IPS-18c (cell line): Measurements from ENCODE around the gene GJC3.
A peak's percentile ranks its signal among the peaks of the same experiment; 100 is the strongest.
"Not testable (repeated sequence)": the region's sequence is repeated elsewhere in the genome, so short reads cannot be mapped to it uniquely, and the experiment has no call there.

Experiments
- H3K4me3 ChIP-seq: 2 replicates; pipeline ENCODE4 v1.7.0; 2013; ENCODE audit warnings: low read depth, mild to moderate bottlenecking, low read length, moderate library complexity; ENCODE audit not compliant: insufficient read depth
- H3K9me3 ChIP-seq: one replicate; pipeline ENCODE4 v1.6.1; 2013; ENCODE audit warnings: mild to moderate bottlenecking, low read length, moderate library complexity; ENCODE audit not compliant: control insufficient read depth, insufficient read depth

GJC3 gene

GRCh38 chr7:99943641-99944496 lies 14.4 kb upstream of the GJC3 start:
- H3K9me3 ChIP-seq: peaks cover 2% of the 10 kb centered on the region
- H3K4me3 ChIP-seq: 0 out of 2 replicates have a peak overlapping the region, but pooled peaks have one; percentile 5

DNA sequence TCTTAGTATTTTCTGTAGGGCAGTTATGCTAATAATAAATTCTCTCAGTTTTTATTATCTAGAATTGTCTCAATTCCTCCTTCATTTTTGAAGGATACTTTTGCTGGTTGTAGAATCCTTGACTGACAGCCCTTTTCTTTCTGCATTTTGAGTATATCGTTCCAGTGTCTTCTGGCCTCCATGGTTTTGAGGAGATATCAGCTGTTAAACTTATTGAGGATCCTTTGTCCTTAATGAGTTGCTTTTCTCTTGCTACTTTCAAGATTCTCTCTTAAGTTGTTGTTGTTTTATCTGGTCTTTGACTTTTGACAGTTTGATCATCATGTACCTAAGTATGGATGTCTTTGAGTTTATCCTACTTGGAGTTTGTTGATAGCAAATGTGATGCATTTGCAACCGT lies 8.9 kb upstream of the GJC3 start:
- Histone ChIP-seq H3K4me3 (no peak overlapping the region), H3K9me3 (peaks cover 2% of the 10 kb centered on the region)

DNA sequence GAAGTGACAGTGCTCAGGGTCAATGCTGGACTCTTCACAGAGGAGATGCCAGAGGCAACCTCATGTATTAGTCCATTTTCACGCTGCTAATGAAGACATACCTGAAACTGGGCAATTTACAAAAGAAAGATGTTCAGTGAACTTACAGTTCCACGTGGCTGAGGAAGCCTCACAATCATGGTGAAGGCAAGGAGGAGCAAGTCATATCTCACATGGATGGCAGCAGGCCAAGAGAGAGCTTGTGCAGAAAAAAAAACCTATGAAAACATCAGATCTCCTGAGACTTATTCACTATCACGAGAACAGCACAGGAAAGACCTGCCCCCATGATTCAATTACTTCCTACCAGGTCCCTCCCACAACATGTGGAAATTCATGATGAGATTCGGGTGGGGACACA lies 5.6 kb upstream of the GJC3 start:
- H3K4me3 ChIP-seq: not testable (repeated sequence)

GRCh38 chr7:99930376-99930775 lies 956 bp upstream of the GJC3 start:
- Histone ChIP-seq H3K4me3 (no peak overlapping the region), H3K9me3 (peaks cover 2% of the 10 kb centered on the region)

More for the DNA sequence above, 5.6 kb upstream of the GJC3 start:
- H3K9me3 ChIP-seq: not testable (repeated sequence)

DNA sequence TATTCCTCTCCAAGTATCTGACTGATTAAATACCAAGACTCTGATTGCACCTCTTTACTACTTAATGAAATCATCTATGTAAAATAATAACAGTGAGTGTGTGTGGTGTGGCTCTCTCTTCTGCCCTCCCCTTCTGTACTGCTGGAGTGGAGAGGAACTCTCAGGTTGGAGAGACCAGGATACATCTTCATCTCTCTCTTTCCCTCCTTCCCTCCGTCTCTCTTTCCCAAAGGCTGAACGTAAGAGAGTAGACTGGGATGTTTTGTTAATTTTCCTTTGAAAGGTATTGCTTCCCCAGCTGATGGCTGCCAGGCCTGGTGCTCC lies 272 bp upstream of the GJC3 start:
- Histone ChIP-seq H3K9me3 (peaks cover 2% of the 10 kb centered on the region), H3K4me3 (no peak overlapping the region; the same call in 1 of the 2 replicates)

DNA sequence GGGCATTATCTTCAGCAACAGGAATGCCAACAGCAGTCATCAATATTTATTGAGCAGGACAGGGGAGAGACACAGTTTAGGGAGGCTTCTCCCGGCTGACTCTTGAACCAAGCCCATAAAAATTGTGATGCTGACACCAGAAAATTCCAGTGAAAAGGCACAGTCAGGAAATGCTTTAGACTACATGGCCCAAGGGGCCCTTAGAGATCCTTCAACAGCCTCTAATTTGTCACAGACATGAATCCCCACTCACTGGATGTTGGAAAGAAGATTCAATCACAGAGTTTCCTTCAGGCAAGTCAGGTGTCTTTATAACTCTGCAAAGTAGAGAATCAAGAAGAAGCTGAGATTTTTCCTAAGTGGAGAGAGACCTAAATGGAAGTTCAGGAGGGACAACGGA lies 1.2 kb downstream of the GJC3 start:
- peaks cover 2% of the 10 kb centered on the region for H3K9me3 ChIP-seq
- no peak overlapping the region for H3K4me3 ChIP-seq

- no peak overlapping the region for H3K4me3 ChIP-seq
- H3K9me3 ChIP-seq: peaks cover 2% of the 10 kb centered on the region
Measured at GRCh38 chr7:99927536-99927935, 1.9 kb downstream of the GJC3 start.

GRCh38 chr7:99926321-99926720 lies 3.1 kb downstream of the GJC3 start:
- no peak overlapping the region for H3K4me3 ChIP-seq
- H3K9me3 ChIP-seq: peaks cover 2% of the 10 kb centered on the region

GRCh38 chr7:99923200-99923599 lies 6.2 kb downstream of the GJC3 start:
- no peak overlapping the region for H3K4me3 ChIP-seq
- peaks cover 2% of the 10 kb centered on the region for H3K9me3 ChIP-seq

- Histone ChIP-seq H3K9me3 (no peaks in the 10 kb centered on the region), H3K4me3 (0 out of 2 replicates have a peak overlapping the region, but pooled peaks have one; percentile 36)
Measured at GRCh38 chr7:99920149-99920548, 9.3 kb downstream of the GJC3 start.

DNA sequence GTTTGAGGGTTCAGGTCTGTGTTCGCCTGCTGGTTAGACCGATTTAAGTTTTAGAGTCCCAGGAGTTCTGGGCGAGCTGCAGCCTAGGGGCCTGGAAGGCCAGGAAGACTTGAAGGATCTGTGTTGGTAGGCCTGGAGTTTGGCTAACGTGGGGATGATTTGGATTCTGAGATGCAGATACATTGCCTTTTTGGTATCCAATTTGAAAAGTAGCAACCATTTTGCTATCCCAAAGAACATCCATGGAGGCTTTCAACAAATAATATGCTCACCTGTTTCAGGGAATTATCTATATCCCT lies 9.7 kb downstream of the GJC3 start:
- peak overlapping the region; percentile 36; the same call in 1 of the 2 replicates for H3K4me3 ChIP-seq
- H3K9me3 ChIP-seq: no peaks in the 10 kb centered on the region

GRCh38 chr7:99918959-99919813 lies 10.2 kb downstream of the GJC3 start, which contains the start of gene TRIM4:
Gene TRIM4, minus strand, starts transcription at chr7:99919530. Its CDS starts 129 bp downstream, at chr7:99919401.
- H3K4me3 ChIP-seq: peak within 1 kb of the TSS; percentile 65
- no peaks in the 10 kb centered on the region for H3K9me3 ChIP-seq

- no peak overlapping the region for H3K4me3 ChIP-seq
- no peaks in the 10 kb centered on the region for H3K9me3 ChIP-seq
Measured at GRCh38 chr7:99910976-99911375, 18.4 kb downstream of the GJC3 start.

GRCh38 chr7:99901581-99901980 lies 27.8 kb downstream of the GJC3 start:
- Histone ChIP-seq H3K4me3 (no peak overlapping the region), H3K9me3 (no peaks in the 10 kb centered on the region)

- no peak overlapping the region for H3K4me3 ChIP-seq
Measured at GRCh38 chr7:99899830-99900519, 29.4 kb downstream of the GJC3 start.

GRCh38 chr7:99898836-99899235 lies 30.6 kb downstream of the GJC3 start:
- Histone ChIP-seq H3K9me3 (no peaks in the 10 kb centered on the region), H3K4me3 (no peak overlapping the region)

More at GRCh38 chr7:99899830-99900519, 29.4 kb downstream of the GJC3 start:
- H3K9me3 ChIP-seq: no peaks in the 10 kb centered on the region

DNA sequence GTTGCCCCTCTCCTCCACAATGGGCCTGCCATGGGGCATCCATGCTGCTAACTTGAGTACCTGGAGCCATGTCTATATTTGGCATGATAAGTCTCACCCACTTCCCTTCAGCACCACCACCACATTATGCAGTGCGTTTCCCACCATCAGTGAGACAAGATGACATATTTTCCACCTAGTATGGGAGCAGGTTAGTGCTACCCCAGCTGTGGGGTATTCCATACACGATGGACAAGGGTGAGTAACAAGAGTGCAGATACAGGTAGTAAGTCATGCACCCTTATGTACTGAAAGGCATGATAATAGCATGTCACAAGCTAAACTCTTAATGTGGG lies 31.4 kb downstream of the GJC3 start:
- no peak overlapping the region for H3K4me3 ChIP-seq
- no peaks in the 10 kb centered on the region for H3K9me3 ChIP-seq
